ENCODE data around the gene DMRT3. TPM values are rescaled to one million over a fixed set of nuclear protein-coding genes. Genes with fewer than 3 reads are reported as not detected.

DMRT3 gene
- total and polyA plus RNA-seq, 10 of the 15 experiments (the other 5 are each of a cell fraction or from before 2014, with no cell fraction given): 0.06 to 0.11 TPM; not detected in 8

DNA sequence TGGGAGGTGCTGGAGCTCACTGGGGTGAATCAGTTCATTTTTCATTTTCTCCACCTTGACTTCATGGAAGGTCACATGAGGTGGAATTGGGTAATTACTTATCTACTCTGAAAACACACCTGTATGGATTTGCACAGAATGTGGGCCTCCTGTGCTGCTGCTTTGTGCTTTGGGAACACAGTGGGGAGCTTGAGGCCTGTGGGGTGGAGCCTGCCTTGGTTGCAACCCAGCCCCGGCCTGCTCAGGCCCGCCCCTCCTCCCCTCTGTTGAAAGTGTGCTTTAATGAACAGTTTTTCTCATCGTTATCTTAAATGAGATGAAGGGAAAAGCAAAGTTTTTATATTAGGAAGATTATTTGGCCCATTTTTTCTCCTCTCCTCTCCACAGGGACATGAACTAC, 28.5 kb upstream of the DMRT3 start:
- BruUV-seq (replicated peaks): no TSS peak
- Histone ChIP-seq H3K9ac (ENCODE audit: control insufficient read depth, insufficient read depth, low read length) (no peak overlapping the region), H3K4me2 (ENCODE audit: control insufficient read depth, insufficient read depth) (no peak overlapping the region), H3K4me1 (ENCODE audit: control insufficient read depth, insufficient read depth, low read length) (no peaks in the 10 kb centered on the region), H3K4me3 (no peak overlapping the region), H3K79me2 (ENCODE audit: control insufficient read depth, insufficient read depth, low read length) (no peaks in the 10 kb centered on the region), H3K27ac (ENCODE audit: control insufficient read depth, insufficient read depth) (no peak overlapping the region), H3K36me3 (ENCODE audit: control insufficient read depth in 2 of 2, insufficient read depth in 2 of 2, low read length in 1 of 2) (no peaks in the 10 kb centered on the region), H3K27me3 (replicated peaks in 1 of 2; ENCODE audit: control insufficient read depth in 2 of 2, insufficient read depth in 2 of 2, low read length in 1 of 2) (peaks cover 0 to 2% of the 10 kb centered on the region in 2 experiments; a peak in 1 of 4 replicates), H2AFZ (ENCODE audit: control insufficient read depth, low read depth, low read length) (no peak overlapping the region), H4K20me1 (ENCODE audit: control insufficient read depth, insufficient read depth) (no peaks in the 10 kb centered on the region), H3K9me3 (replicated peaks; ENCODE audit: control insufficient read depth, insufficient read depth, low read length) (no peaks in the 10 kb centered on the region)
- DNase-seq (ENCODE audit: low read depth, low spot score) (no peak), ATAC-seq (no peak), FAIRE-seq (no peak)
- SMC1A ChIA-PET (ENCODE audit: uncharacterized antibody, unreplicated experiment): no interaction called here
- in situ Hi-C loops (cut with MboI): no loop called here
- RAD21 ChIA-PET (ENCODE audit: unreplicated experiment): no interaction called here
- intact Hi-C loops (cut with micrococcal nuclease; ENCODE audit: unreplicated experiment): no loop called here
- POLR2A ChIA-PET: no interaction called here
- CTCF ChIA-PET: interaction anchor here (1.6 kb wide), 1 partner anchor 62 kb away, joined by 7 read pairs; no protein-coding TSS in a partner anchor
- WGBS (ENCODE audit: insufficient coverage, insufficient replicate concordance, low lambda C conversion rate, missing lambda C conversion rate): 76% methylated on average over 3 of the region's 3 CpGs
- TF ChIP-seq RCOR1 (conservative IDR thresholded peaks at IDR 0.05; ENCODE audit: low read depth, low read length) (no peak), YY1 (IDR thresholded peaks at IDR 0.05; ENCODE audit: low read depth, low read length) (no peak), JUND (IDR thresholded peaks at IDR 0.05; ENCODE audit: low read depth, low read length) (no peak), POU2F2 (IDR thresholded peaks at IDR 0.05; ENCODE audit: borderline replicate concordance, low read depth, low read length) (no peak), LARP7 (IDR thresholded peaks at IDR 0.05) (no peak), MEF2A (IDR thresholded peaks at IDR 0.05; ENCODE audit: insufficient read depth, low read depth, low read length) (no peak), ETV6 (conservative IDR thresholded peaks at IDR 0.05 in 1 of 2, IDR thresholded peaks at IDR 0.05 in 1 of 2; ENCODE audit: borderline replicate concordance in 1 of 2, low read depth in 1 of 2) (no peak), FOS (IDR thresholded peaks at IDR 0.05; ENCODE audit: borderline replicate concordance, extremely low read depth, insufficient read length) (no peak), ZNF622 (IDR thresholded peaks at IDR 0.05) (no peak), RAD21 (IDR thresholded peaks at IDR 0.05; ENCODE audit: insufficient read depth, low read depth, low read length) (no peak), BHLHE40 (IDR thresholded peaks at IDR 0.05; ENCODE audit: borderline replicate concordance in 1 of 2, low read depth in 2 of 2, low read length in 1 of 2) (no peak), ESRRA (IDR thresholded peaks at IDR 0.05; ENCODE audit: low read length) (no peak)
- TF ChIP-seq, protein P1, sequence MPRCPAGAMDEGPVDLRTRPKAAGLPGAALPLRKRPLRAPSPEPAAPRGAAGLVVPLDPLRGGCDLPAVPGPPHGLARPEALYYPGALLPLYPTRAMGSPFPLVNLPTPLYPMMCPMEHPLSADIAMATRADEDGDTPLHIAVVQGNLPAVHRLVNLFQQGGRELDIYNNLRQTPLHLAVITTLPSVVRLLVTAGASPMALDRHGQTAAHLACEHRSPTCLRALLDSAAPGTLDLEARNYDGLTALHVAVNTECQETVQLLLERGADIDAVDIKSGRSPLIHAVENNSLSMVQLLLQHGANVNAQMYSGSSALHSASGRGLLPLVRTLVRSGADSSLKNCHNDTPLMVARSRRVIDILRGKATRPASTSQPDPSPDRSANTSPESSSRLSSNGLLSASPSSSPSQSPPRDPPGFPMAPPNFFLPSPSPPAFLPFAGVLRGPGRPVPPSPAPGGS (IDR thresholded peaks at IDR 0.05; ENCODE audit: borderline replicate concordance, insufficient read depth, low read depth, low read length, poor library complexity, severe bottlenecking): no peak
- TF ChIP-seq, protein P2, sequence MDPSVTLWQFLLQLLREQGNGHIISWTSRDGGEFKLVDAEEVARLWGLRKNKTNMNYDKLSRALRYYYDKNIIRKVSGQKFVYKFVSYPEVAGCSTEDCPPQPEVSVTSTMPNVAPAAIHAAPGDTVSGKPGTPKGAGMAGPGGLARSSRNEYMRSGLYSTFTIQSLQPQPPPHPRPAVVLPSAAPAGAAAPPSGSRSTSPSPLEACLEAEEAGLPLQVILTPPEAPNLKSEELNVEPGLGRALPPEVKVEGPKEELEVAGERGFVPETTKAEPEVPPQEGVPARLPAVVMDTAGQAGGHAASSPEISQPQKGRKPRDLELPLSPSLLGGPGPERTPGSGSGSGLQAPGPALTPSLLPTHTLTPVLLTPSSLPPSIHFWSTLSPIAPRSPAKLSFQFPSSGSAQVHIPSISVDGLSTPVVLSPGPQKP (IDR thresholded peaks at IDR 0.05; ENCODE audit: low read depth, low read length): no peak
- TF ChIP-seq, protein P3, sequence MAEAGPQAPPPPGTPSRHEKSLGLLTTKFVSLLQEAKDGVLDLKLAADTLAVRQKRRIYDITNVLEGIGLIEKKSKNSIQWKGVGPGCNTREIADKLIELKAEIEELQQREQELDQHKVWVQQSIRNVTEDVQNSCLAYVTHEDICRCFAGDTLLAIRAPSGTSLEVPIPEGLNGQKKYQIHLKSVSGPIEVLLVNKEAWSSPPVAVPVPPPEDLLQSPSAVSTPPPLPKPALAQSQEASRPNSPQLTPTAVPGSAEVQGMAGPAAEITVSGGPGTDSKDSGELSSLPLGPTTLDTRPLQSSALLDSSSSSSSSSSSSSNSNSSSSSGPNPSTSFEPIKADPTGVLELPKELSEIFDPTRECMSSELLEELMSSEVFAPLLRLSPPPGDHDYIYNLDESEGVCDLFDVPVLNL (IDR thresholded peaks at IDR 0.05; ENCODE audit: low read depth, low read length): no peak
- TF ChIP-seq, protein P4, sequence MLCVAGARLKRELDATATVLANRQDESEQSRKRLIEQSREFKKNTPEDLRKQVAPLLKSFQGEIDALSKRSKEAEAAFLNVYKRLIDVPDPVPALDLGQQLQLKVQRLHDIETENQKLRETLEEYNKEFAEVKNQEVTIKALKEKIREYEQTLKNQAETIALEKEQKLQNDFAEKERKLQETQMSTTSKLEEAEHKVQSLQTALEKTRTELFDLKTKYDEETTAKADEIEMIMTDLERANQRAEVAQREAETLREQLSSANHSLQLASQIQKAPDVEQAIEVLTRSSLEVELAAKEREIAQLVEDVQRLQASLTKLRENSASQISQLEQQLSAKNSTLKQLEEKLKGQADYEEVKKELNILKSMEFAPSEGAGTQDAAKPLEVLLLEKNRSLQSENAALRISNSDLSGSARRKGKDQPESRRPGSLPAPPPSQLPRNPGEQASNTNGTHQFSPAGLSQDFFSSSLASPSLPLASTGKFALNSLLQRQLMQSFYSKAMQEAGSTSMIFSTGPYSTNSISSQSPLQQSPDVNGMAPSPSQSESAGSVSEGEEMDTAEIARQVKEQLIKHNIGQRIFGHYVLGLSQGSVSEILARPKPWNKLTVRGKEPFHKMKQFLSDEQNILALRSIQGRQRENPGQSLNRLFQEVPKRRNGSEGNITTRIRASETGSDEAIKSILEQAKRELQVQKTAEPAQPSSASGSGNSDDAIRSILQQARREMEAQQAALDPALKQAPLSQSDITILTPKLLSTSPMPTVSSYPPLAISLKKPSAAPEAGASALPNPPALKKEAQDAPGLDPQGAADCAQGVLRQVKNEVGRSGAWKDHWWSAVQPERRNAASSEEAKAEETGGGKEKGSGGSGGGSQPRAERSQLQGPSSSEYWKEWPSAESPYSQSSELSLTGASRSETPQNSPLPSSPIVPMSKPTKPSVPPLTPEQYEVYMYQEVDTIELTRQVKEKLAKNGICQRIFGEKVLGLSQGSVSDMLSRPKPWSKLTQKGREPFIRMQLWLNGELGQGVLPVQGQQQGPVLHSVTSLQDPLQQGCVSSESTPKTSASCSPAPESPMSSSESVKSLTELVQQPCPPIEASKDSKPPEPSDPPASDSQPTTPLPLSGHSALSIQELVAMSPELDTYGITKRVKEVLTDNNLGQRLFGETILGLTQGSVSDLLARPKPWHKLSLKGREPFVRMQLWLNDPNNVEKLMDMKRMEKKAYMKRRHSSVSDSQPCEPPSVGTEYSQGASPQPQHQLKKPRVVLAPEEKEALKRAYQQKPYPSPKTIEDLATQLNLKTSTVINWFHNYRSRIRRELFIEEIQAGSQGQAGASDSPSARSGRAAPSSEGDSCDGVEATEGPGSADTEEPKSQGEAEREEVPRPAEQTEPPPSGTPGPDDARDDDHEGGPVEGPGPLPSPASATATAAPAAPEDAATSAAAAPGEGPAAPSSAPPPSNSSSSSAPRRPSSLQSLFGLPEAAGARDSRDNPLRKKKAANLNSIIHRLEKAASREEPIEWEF (IDR thresholded peaks at IDR 0.05; ENCODE audit: insufficient replicate concordance, low read depth, low read length): no peak

Measured in GM12878 (cell line).